Skeletal muscle satellite cell (primary cell): Measurements from ENCODE around the gene SH3GL3.
A peak's percentile ranks its signal among the peaks of the same experiment; 100 is the strongest.

Experiments used
- H3K27me3 ChIP-seq: 2 replicates; pipeline ENCODE4 v1.7.0; 2013; ENCODE audit warnings: low read length; ENCODE audit not compliant: control insufficient read depth, insufficient read depth
- H3K36me3 ChIP-seq: 2 replicates; pipeline ENCODE4 v1.7.0; 2013; ENCODE audit warnings: mild to moderate bottlenecking, control low read depth, low read length; ENCODE audit not compliant: insufficient read depth
- H3K4me1 ChIP-seq: 2 replicates; pipeline ENCODE4 v1.7.0; 2013; ENCODE audit warnings: low read length; ENCODE audit not compliant: control insufficient read depth, insufficient read depth
- H3K4me2 ChIP-seq: 2 replicates; pipeline ENCODE4 v1.7.0; 2013; ENCODE audit warnings: mild to moderate bottlenecking, low read length
- H3K4me3 ChIP-seq: 2 replicates; pipeline ENCODE4 v1.7.0; 2013; ENCODE audit warnings: low read length
- H3K9ac ChIP-seq: 2 replicates; pipeline ENCODE4 v1.7.0; 2013; ENCODE audit warnings: mild to moderate bottlenecking, low read depth, low read length, moderate library complexity
- H3K9me3 ChIP-seq: replicated peaks from 2 replicates; pipeline ENCODE4 v1.7.0; 2013; ENCODE audit warnings: mild to moderate bottlenecking, control low read depth, low read length

SH3GL3 gene

DNA sequence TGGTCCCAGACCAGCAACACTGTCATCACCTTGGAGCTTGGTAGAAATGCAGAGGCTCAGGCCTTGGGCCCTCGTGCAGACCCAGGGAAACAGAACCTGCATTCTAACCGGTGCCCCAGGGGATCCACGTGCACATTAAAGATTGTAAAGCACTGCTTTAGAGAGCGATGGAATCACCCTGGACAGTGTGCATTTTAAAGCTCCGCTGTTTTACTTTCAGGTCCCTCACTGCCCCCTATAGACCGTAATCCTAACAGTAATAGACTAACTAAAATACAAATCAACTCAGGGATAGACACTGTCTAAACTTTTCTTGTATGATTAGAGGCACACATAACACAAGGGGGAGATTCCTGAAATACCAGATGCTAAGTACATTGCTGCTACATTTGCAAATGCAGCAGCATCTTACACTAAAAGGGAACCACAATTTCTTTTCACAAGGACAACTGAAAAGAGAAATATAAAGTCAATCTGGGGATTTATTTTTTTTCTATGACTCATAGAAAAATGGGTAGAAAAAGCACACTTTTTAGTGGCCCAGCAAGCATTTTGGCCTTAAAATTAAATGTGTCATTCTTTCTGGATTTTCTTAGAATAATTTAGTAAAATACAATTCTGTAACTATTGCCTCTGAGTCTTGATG lies 10.5 kb upstream of the SH3GL3 start:
- H3K9ac ChIP-seq: no peak overlapping the region
- no peaks in the 10 kb centered on the region for H3K4me1 ChIP-seq
- no peak overlapping the region for H3K4me3 ChIP-seq
- H3K27me3 ChIP-seq: no peaks in the 10 kb centered on the region
- H3K36me3 ChIP-seq: no peaks in the 10 kb centered on the region
- H3K9me3 ChIP-seq: no peaks in the 10 kb centered on the region
- H3K4me2 ChIP-seq: no peak overlapping the region

DNA sequence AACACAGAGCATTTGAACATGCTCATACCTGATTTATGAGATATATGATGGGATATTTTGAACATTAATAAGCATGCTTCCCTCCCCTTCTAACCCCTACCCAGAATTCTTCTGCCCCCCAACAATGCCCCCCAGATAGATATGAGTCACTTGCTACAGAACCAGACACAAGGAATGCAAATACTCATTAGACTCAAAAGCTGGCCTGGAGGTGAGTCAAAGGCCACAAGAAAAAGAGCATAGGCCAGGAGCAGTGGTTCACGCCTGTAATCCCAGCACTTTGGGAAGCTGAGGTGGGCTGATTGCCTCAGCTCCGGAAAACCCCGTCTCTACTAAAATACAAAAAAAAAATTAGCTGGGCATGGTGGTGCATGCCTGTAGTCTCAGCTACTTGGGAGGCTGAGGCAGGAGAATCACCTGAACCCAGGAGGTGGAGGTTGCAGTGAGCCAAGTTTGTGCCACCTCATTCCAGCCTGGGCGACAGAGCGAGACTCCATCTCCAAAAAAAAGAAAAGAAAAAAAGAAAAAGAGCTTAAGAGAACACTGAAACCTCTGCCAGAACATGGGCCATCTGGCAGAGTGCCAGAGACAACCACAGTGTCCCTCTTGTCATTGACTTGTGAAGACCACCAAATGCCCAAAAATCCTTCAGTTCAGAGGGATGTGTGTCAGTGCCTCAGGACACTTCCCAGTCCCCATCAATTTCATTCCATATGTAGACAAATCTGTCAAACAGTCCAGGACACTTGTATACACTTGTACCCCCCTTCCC lies 3.9 kb upstream of the SH3GL3 start:
- H3K4me2 ChIP-seq: no peak overlapping the region
- no peak overlapping the region for H3K9ac ChIP-seq
- no peak overlapping the region for H3K4me3 ChIP-seq
- peaks cover 9% of the 10 kb centered on the region for H3K4me1 ChIP-seq
- H3K36me3 ChIP-seq: no peaks in the 10 kb centered on the region
- no peaks in the 10 kb centered on the region for H3K9me3 ChIP-seq
- H3K27me3 ChIP-seq: peaks cover 15% of the 10 kb centered on the region

DNA sequence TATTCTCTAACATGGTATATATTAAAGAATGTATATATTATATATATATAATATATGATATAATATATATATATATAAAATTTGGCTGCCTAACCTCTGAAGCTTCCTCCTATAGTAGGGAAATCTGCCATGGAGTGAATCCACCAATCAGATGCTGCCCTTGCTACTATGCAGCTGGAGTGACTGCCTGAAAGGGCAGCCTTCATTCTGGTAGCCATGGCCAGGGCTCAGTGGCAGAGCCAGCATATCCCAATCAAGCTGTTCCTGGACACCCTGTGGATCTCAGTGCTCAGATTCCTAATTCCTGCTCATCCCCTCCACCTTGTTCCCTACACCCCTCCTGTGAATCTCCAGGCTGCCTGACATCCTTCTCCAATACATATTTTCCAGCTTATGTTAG lies 2.2 kb upstream of the SH3GL3 start:
- Histone ChIP-seq H3K9me3 (no peaks in the 10 kb centered on the region), H3K4me2 (no peak overlapping the region), H3K4me1 (peaks cover 9% of the 10 kb centered on the region), H3K36me3 (no peaks in the 10 kb centered on the region), H3K4me3 (no peak overlapping the region), H3K27me3 (peaks cover 25% of the 10 kb centered on the region), H3K9ac (no peak overlapping the region)

DNA sequence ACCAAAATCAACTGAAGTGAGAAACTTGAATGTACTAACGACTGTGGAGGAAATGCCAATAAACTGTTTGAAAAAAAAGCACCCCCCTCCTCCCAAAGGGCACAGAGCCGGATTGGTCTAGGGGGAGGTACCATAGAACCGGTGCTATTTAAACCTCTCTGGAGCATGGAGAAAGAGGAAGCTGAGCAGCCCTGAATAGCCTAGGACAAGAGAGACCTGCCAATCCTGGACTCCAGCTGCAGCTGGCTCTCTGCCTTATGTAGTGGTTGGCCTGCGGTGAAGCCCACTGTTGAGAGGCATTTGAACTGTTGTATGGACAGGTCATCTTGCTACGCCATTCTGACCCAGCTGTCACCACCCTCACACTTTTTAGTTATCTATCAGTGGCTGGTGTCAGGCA lies 1.5 kb upstream of the SH3GL3 start:
- Histone ChIP-seq H3K27me3 (peaks cover 25% of the 10 kb centered on the region), H3K4me2 (no peak overlapping the region), H3K36me3 (no peaks in the 10 kb centered on the region), H3K9ac (no peak overlapping the region), H3K9me3 (no peaks in the 10 kb centered on the region), H3K4me3 (no peak overlapping the region), H3K4me1 (peaks cover 9% of the 10 kb centered on the region)

DNA sequence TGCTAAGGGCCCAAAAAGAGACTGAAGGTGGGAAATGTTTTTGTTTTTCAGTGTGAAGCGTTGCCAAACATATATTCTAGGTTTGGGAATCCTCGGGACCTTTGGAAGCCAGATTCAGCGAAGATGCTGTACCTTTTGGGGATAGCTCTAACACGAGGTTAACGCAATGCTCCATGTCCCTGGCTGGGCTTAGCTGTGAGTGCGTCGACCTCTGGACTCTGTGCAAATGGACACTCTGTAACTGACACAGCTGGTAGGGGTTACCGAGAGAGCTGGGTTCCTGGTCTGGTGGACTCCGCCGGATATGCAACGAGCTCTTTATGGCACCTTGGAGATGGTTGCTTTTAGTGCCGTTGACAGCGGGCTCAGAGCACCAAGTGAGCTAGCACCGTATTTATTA lies 724 bp upstream of the SH3GL3 start:
- Histone ChIP-seq H3K4me2 (peak overlapping the region; percentile 85), H3K9ac (no peak overlapping the region), H3K36me3 (no peaks in the 10 kb centered on the region), H3K27me3 (peaks cover 25% of the 10 kb centered on the region), H3K4me3 (peak overlapping the region; percentile 69), H3K4me1 (peaks cover 9% of the 10 kb centered on the region), H3K9me3 (no peaks in the 10 kb centered on the region)

DNA sequence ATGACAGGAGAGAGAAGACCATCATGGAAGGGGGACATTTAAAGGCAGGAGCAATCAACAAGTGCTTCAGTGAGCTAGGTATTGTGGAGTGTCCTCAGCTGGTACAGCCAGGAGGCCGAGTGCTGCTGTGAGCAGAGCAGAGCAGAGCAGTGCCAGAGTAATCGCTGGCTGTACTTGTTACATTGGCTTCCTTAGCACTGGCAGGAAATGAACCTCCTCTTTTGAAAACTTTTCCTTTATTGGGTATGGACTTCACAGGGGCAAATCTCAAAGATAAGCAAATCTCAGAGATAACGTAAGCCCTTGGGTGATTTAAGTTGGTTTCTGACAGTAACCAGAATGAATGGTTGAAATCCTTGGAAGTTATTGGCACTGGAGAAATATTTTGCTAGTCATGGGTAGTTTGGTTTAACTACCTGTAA lies 2.1 kb downstream of the SH3GL3 start:
- Histone ChIP-seq H3K9ac (no peak overlapping the region), H3K4me3 (no peak overlapping the region), H3K27me3 (peaks cover 25% of the 10 kb centered on the region), H3K4me1 (peaks cover 9% of the 10 kb centered on the region), H3K4me2 (no peak overlapping the region), H3K36me3 (no peaks in the 10 kb centered on the region), H3K9me3 (no peaks in the 10 kb centered on the region)

DNA sequence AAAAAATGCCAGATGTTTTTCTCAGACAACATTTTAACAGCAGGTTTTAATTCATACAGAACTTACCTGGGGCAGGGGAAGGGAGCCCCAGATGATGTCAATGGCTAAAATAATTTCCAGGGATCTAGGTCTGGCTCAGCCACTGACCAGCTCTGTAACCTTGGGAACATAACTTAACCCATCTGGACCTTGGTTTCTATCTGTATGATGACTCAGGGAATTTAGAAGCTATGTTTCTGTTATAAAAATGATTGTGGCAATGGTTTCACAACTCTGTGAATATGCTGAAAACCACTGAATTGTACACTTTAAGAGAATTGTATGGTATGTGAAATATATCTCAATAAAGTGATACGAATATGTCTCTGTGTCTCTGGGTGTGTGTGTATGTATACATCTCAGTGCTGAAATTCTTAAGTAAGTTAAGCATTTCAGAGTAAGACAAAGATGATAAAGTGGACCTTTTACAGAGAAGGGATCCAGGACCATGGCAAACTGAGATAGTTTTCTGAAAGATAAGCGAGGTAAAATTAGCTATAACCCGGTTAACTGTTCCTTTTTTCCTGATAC lies 2.9 kb downstream of the SH3GL3 start:
- Histone ChIP-seq H3K27me3 (peaks cover 23% of the 10 kb centered on the region), H3K36me3 (no peaks in the 10 kb centered on the region), H3K9ac (no peak overlapping the region), H3K4me3 (no peak overlapping the region), H3K9me3 (no peaks in the 10 kb centered on the region), H3K4me2 (no peak overlapping the region), H3K4me1 (peaks cover 9% of the 10 kb centered on the region)

DNA sequence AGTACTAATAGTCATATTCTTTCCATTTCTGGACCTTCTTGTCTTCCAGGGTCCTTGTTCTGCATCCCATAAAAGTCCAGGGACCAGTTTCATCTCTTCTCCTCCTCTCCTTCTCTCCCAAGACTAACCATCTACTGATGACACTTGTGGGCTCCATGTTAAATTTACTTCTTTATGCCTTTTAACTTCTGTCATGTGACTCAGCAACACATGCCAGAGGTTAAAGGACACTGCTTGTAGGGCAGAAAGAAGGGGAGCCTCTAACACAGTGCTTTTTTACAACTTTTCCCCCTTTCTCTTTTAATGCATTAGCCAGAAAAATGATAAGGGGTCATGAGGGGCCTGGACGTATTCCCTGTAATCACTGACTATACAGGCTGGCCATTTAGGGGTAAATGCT lies 10.0 kb downstream of the SH3GL3 start:
- Histone ChIP-seq H3K9ac (no peak overlapping the region), H3K9me3 (no peaks in the 10 kb centered on the region), H3K4me2 (no peak overlapping the region), H3K36me3 (no peaks in the 10 kb centered on the region), H3K4me1 (no peaks in the 10 kb centered on the region), H3K4me3 (no peak overlapping the region), H3K27me3 (peaks cover 20% of the 10 kb centered on the region)

DNA sequence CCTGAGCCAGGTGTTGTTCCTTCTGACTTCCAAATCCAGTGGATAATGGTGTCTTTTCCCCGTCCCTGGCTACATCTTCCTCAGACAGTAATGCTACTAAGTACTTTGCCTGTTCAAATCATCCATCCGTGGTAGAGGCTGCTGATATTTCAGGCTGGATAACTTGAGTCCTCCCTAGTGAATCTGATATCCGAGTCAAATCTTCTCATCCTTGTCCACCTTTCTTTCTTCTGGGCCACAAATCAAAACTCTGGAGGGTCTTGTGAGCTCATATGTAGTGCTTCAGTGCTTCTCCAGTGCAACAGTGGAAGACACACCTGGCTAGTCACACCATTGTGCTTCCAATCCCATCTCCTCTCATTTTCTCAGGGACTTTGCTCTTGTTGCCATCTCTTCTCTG lies 11.2 kb downstream of the SH3GL3 start:
- Histone ChIP-seq H3K27me3 (peaks cover 28% of the 10 kb centered on the region), H3K36me3 (no peaks in the 10 kb centered on the region), H3K4me3 (no peak overlapping the region), H3K9ac (no peak overlapping the region), H3K4me2 (no peak overlapping the region), H3K9me3 (no peaks in the 10 kb centered on the region), H3K4me1 (no peaks in the 10 kb centered on the region)

DNA sequence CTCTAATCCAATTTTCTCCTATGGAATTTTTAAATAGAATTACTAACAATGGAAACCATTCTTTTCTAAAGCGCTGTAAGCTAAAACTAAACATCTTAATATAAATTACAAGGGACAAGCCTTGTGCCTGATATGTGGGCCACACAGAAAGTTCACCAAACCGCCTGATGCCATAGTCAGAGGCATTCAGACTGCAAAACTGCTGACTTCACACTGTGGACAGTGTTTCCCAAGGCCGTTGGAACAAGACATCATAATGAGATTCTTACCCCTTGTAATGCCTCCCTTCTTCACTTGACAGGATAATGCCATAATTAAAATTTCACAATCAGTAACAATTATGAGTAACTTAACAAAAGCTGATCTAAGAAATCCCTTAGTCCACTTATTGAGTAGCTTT lies 14.9 kb downstream of the SH3GL3 start:
- no peak overlapping the region for H3K4me3 ChIP-seq
- no peaks in the 10 kb centered on the region for H3K36me3 ChIP-seq
- H3K4me1 ChIP-seq: no peaks in the 10 kb centered on the region
- no peak overlapping the region for H3K9ac ChIP-seq
- no peaks in the 10 kb centered on the region for H3K9me3 ChIP-seq
- H3K4me2 ChIP-seq: no peak overlapping the region
- H3K27me3 ChIP-seq: peaks cover 29% of the 10 kb centered on the region

DNA sequence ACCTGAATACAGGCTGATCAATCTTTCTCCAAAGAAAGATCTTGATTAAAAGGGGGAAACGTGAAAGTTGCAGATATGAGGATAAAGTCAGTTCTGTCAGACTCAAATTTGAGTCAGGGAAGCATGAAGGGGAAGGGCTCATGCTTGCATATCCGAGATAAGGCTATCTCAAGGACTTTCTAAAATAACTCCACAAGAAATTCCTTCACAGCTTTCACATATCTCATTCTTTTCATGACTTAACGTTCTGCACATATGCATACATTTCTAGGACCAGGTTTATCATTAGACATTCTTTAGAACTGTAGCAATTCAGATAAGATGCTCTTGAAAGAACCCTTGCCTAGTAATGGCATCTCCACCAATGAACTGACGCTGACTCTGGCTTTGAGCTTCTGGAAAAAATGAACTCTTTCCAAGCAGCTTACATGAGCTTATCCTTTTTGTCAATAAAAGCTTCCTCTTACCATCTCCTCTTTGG lies 15.9 kb downstream of the SH3GL3 start:
- Histone ChIP-seq H3K4me2 (no peak overlapping the region), H3K27me3 (peaks cover 22% of the 10 kb centered on the region), H3K4me1 (no peaks in the 10 kb centered on the region), H3K9me3 (no peaks in the 10 kb centered on the region), H3K4me3 (no peak overlapping the region), H3K9ac (no peak overlapping the region), H3K36me3 (no peaks in the 10 kb centered on the region)
